ENCODE results near the gene HEXIM2. TPM values are rescaled to one million over a fixed set of nuclear protein-coding genes. Genes with fewer than 3 reads are reported as not detected.

HEXIM2 gene
- total RNA-seq, 1 experiment from 2014 or later = 13.5 TPM

DNA sequence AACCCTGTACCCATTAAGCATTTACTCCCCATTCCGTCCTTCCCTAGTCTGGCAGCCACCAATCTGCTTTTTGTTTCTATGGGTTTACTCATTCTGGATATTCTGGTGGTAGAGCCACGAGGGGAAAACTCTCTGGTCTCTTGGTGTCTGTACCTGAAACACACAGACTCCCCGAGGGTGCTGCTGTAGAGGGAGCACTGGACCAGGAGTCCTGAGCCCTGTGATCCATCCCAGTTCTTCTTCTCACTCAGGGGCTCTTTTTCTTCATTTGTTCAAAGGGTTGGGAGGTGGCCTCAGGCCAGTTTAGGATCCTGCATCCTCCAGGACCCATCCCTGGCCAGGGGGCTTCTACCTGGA lies 14.1 kb downstream of the HEXIM2 start (continued):
- TF ChIP-seq, protein P1, sequence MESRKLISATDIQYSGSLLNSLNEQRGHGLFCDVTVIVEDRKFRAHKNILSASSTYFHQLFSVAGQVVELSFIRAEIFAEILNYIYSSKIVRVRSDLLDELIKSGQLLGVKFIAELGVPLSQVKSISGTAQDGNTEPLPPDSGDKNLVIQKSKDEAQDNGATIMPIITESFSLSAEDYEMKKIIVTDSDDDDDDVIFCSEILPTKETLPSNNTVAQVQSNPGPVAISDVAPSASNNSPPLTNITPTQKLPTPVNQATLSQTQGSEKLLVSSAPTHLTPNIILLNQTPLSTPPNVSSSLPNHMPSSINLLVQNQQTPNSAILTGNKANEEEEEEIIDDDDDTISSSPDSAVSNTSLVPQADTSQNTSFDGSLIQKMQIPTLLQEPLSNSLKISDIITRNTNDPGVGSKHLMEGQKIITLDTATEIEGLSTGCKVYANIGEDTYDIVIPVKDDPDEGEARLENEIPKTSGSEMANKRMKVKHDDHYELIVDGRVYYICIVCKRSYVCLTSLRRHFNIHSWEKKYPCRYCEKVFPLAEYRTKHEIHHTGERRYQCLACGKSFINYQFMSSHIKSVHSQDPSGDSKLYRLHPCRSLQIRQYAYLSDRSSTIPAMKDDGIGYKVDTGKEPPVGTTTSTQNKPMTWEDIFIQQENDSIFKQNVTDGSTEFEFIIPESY (IDR thresholded peaks at IDR 0.05; ENCODE audit: extremely low read depth, insufficient replicate concordance, low read length) = no peak
- TF ChIP-seq SP1 (IDR thresholded peaks at IDR 0.05; ENCODE audit: low read depth) (no peak), JUND (IDR thresholded peaks at IDR 0.05) (no peak), EZH2phosphoT487 (IDR thresholded peaks at IDR 0.05; ENCODE audit: borderline replicate concordance) (no peak), TCF7L2 (IDR thresholded peaks at IDR 0.05; ENCODE audit: borderline replicate concordance, extremely low read depth, insufficient read depth, insufficient read length) (no peak), ZNF274 (IDR thresholded peaks at IDR 0.05; ENCODE audit: low read depth, low read length) (no peak), CEBPB (IDR thresholded peaks at IDR 0.05; ENCODE audit: low read depth) (no peak), RAD21 (IDR thresholded peaks at IDR 0.05; ENCODE audit: low read depth) (no peak)

- ChIA-PET POLR2A (interaction anchor here (1.0 to 7.0 kb wide), 3 partner anchors 16 to 29 kb away, joined by 3 to 176 read pairs (median 21); partner anchors contain the start of genes HEXIM1 and HEXIM2), CTCF (no interaction called here), RAD21 (ENCODE audit: low non-redundant PET in 1 of 2, low total read pairs in 2 of 2, uncharacterized antibody in 2 of 2, unreplicated experiment in 2 of 2) (no interaction called here)
- Histone ChIP-seq H3K27ac (ENCODE audit: low read depth, low read length) (no peak overlapping the region; the same call in 1 of the 2 replicates), H3K27me3 (ENCODE audit: insufficient read depth, low read length) (no peaks in the 10 kb centered on the region), H3K4me1 (ENCODE audit: control insufficient read depth in 1 of 2, insufficient read depth in 2 of 2, low read length in 2 of 2) (peaks cover 43 to 48% of the 10 kb centered on the region in 2 experiments), H3K4me2 (ENCODE audit: low read length) (no peak overlapping the region), H3K9me3 (ENCODE audit: control insufficient read depth in 1 of 2, insufficient read depth in 1 of 2, low read depth in 1 of 2, low read length in 2 of 2) (no peaks in the 10 kb centered on the region), H4K20me1 (ENCODE audit: insufficient read depth) (no peaks in the 10 kb centered on the region), H3K4me3 (replicated peaks in 1 of 2; ENCODE audit: low read depth in 1 of 2, low read length in 2 of 2) (no peak overlapping the region), H3K9ac (ENCODE audit: low read length) (no peak overlapping the region), H2AFZ (ENCODE audit: low read depth, low read length, poor library complexity, severe bottlenecking) (no peak overlapping the region), H3K9me2 (ENCODE audit: insufficient read depth) (no peaks in the 10 kb centered on the region), H3K79me2 (ENCODE audit: insufficient read depth, low read length) (no peaks in the 10 kb centered on the region), H3K36me3 (ENCODE audit: control insufficient read depth in 1 of 2, insufficient read depth in 2 of 2, low read length in 2 of 2) (no peaks in the 10 kb centered on the region)
- ATAC-seq (no peak), DNase-seq (ENCODE audit: low read depth, low spot score) (no peak)
- BruUV-seq (replicated peaks) = no TSS peak
- TF ChIP-seq CTCF (IDR thresholded peaks at IDR 0.05 in 2 of 3, conservative IDR thresholded peaks at IDR 0.05 in 1 of 3; ENCODE audit: borderline replicate concordance in 1 of 3, insufficient read depth in 1 of 3, low read depth in 2 of 3, low read length in 2 of 3) = no peak
- no peak for TF ChIP-seq RAD21 (IDR thresholded peaks at IDR 0.05; ENCODE audit: low read depth)
- no peak for TF ChIP-seq ZNF274 (IDR thresholded peaks at IDR 0.05; ENCODE audit: low read depth, low read length)
- TF ChIP-seq, protein P2, sequence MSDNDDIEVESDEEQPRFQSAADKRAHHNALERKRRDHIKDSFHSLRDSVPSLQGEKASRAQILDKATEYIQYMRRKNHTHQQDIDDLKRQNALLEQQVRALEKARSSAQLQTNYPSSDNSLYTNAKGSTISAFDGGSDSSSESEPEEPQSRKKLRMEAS (IDR thresholded peaks at IDR 0.05) = no peak
- no peak for TF ChIP-seq CBX3 (IDR thresholded peaks at IDR 0.05; ENCODE audit: low read depth)
- no peak for TF ChIP-seq POLR2AphosphoS5 (IDR thresholded peaks at IDR 0.05; ENCODE audit: low read depth, low read length)
- no peak for TF ChIP-seq JUND (IDR thresholded peaks at IDR 0.05)
- intact Hi-C loops (cut with micrococcal nuclease) = no loop called here
Measured at GRCh38 chr17:45177563-45177962, 15.9 kb downstream of the HEXIM2 start.

Measured in HCT116 (cell line).